HG02588 (cell line): Measurements from ENCODE around the gene TNS3.
A peak's percentile ranks its signal among the peaks of the same experiment; 100 is the strongest.

ENCODE experiments used
- ATAC-seq: cut with Tn5 transposase; IDR thresholded peaks from one replicate; pipeline ENCODE4 v1.9.1; 2021; ENCODE audit warnings: mild to moderate bottlenecking, moderate library complexity; ENCODE audit not compliant: unreplicated experiment

The TNS3 gene

DNA sequence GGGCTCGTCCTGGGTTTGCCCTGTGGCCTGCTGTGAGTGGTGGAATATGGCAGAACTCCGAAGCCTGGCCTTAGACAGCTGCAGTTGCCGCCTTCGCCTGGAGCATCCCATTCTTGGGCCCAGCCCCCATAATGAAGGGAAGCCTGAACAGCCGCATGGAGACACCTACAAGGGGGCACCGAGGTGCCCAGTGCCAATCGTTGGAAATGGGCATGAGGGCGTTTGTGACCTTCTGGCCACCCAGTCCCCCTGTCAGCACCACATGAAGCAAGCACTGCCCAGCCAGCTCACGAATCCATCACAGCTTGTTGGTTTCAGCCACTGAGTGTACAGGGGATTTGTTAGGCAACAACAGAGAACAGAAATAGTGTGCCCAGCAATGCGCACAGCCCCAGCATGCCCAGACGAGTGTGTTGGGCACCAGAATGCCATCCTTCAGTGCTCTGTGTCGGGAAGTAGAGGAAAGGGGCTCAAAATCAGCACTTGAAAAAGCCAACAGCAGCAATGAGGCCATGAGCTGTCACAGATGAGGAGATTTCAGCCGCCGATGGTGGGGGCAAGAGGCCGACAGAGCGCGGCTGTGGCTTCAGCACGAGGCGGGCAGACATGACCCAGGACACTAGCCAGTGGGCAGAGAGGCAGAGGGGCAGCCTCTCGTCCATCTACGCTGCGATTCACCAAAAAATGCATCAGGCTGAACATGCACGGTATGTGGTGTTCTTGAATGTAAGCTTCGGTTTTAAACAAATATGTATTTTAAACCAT is 91.2 kb downstream of the TNS3 start:
- no peak for ATAC-seq

DNA sequence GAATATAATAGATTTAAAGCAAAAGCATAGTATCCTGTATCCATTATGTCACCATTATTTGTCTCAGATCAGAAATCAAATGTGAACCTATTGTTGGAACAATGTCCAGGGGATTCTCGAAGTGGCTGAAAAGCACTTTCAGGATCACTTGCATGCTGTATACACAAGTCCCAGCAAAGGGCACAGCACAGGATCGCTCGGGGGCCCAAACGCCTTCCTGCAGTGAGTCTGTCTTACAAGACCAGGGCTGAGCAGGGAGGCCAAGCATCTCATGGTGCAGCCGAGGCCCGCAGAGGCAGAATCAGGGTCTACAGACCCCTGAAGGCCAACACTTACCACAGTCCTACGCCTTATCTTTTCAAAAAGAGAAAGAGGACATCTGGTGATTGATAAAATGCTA is 92.3 kb downstream of the TNS3 start:
- ATAC-seq, result no peak

DNA sequence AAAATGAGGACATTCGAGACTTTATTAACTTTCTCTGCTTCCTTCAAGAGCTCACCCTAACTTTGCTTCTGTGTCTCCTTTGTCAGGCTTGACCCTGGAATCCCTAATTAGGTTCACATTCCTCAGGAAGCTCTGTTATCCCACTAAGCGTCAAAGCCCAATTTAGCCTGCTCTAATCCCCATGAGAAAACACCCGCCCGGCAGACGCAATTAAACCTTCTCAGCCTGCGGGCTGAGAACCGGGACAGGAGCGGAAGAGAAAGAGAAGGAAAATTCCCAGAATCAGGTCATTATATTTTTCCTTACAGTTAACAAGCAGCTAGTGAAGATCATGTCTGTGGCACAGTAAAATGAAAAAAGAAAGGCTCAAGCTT is 93.0 kb downstream of the TNS3 start:
- no peak for ATAC-seq

- ATAC-seq, result no peak
These were observed 93.5 kb downstream of the TNS3 start for GRCh38 chr7:47488201-47488968.

DNA sequence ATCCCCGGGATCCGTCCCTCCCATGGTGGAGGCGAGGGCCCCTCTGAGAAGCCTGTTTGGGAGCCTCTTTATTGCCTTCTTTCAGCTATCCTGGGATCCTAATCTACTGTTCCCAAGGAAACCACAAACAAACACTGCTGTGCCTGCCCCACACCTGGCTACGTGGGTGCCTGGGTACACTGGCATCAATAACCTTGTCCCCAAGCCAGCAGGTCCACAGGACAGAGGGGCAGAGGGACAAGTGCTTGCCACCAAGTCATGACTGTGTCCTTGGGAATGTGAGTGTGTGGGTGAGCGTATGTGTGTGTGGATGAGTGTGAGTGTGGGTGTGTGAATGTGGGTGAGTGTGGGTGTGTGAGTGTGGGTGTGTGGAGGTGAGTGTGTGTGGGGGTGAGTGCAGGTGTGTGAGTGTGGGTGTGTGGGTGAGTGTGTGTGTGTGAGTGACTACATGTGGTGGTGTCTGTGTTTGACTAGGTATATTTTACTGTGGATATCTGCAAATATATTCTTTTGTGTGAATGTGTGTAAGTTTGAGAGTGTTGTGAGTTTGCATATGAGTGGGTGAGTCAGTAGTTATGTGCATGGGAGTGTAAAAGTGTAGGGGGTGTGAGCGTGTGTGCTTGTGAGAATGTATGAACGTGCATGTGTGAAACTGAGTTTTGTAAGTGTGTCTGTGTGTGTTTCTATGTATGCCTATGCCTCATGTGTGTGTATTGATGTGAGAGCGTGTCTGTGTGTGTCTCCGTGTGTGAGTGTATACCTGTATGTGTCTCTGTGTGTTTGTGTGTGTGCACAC is 96.1 kb downstream of the TNS3 start:
- ATAC-seq, result no peak

DNA sequence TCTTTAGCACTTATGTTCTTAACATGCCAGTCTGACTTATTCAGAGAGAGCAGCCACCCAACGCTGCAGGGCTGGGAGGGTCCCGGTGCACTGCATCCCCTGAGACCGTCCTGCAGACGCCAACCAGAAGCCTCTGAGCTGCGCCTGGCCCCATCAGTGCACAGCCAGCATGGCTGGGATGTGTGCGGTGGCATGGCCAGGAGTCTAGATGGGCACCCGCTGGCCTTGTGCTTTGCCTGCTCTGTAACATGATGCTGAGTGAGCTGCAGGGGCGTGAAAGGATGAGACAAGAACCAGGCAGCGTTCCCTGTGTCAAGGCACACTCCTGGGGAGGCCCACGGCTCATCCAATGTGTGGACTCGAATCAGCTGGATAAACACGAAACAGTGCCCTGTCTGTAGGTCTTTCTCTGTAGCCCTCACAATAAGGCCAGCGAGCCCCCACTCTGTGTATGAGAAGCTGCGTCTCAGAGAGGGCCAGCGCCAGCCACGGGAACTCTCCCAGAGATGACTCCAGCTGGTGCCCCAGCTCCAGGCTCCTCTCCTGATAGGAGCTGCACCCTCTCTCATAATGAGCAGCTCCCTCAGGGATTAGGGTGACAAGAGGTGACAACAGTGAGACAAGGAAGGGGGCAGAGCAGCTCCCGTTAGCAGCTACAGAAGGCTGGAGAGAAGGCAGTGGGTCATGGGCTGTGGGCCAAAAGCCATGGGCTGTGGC is 96.8 kb downstream of the TNS3 start:
- ATAC-seq, result no peak

GRCh38 chr7:47484457-47484856 is 97.5 kb downstream of the TNS3 start:
- no peak for ATAC-seq

DNA sequence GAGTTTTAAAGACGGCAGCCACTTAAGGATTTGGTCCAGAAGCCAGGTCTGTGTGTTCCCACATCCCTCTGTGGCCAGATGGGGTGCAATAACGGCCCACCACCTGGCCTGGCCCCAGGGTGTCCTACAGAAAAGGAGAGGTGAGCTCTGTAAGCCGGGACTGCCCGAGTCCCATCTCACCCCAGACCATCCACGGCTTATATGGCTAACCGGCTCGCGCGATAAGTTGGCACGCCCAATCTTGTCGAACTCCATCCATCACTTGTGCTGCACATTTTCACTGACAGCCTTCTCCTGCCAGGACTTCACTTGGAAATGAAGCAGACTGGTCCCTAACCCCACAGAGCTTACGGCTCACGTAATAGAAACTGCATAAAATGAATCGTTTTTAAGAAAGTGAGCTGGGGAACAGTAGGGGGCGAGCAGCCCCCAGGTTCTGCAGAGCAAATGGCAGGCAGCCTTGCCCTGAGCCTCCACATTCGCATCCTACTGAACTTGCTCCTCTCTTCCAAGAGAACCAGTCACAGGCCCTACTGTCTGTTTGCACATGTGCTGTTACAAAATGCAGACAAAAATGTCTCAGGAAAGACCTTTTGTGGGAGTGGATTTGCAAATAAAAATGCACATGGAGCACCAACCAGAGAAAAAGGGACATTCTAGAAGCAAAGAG is 98.2 kb downstream of the TNS3 start:
- no peak for ATAC-seq

DNA sequence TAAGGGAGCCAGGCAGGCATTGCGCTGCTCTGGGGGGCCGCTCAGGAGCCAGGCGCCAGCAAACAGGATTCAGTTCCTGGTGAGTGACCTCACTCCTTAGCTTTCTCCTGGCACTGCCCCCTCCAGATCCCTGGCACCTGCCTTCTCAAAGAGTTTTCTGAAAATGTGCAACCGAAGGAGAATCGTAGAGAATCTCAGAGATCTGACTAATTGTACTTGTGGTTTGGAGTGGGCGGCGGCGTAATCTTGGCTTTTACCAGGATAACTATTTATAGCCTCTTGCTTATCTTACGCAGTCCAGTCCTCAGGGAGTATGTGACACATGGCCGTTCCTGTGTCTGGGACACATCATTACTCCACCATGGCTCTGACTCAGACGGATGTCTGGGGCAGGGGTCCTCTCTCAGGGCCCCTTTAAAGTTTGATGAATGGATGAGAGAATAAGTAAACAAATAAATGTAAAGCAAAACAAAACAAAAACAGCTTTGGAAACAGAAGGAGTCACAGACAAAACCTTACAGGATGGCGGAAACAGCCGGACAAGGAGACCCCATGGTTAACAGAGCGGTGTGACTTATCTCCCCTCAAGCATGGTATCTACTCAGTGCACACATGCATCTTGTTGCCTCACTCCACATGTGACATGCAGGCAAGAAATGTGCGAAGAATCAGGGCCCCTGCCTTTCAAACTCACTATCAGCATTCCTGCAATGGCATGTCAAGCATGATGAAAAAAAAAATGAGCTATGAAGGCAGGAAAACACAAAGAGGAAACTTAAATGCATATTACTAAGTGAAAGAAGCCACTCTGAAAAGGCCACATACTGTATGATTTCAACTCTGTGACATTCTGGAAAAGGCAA is 99.7 kb downstream of the TNS3 start:
- peak; percentile 43 for ATAC-seq

- ATAC-seq, result no peak
These were observed 100.3 kb downstream of the TNS3 start for GRCh38 chr7:47481541-47482012.

DNA sequence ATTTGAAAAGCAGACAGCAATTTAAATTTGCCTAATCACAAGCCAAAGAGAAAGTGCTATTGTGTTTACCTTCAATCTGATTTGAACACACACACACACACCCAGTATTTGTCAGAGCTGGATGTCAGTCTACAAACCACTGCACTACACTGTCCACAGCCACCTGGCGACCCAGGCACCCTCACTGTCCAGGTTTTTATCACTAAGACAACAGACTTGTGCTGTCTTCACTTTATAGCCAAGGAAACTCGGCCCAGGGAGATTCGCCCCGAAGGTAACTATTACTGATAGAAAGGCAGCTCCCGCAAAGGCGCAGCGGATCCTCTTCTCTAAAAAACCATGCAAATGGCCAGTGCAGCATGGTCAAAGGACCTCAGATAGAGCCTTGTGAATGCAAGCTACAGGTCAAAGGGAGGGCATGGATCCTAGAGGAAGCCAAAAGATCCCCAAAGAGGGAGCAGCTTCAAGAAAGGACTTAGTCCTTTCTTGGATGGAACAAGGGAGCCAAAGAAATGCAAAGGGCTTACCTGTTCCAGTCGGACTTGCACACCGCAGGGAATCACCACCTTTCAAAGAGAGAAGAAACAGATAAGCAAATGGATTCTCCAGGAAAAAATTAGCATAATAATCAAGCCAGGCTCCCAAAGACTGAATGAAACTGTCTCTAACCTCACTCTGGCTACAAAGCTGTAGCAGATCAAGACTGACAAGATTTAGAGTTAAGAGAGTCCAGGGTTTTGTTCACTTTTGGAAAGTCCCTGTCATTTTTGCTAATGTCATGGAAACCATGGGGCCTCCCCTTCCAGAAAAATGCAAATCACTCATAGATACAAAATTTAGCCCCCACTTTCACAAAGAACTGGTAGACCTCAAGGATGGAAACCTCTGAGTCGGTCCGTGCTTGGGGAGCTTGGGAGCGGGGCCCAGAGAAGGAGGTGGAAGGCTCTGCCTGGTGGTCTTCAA is 101.1 kb downstream of the TNS3 start:
- ATAC-seq, result peak; percentile 57

- ATAC-seq, result no peak
These were observed 101.9 kb downstream of the TNS3 start for GRCh38 chr7:47479821-47480575.

GRCh38 chr7:47478926-47479711 is 102.8 kb downstream of the TNS3 start:
- no peak for ATAC-seq

DNA sequence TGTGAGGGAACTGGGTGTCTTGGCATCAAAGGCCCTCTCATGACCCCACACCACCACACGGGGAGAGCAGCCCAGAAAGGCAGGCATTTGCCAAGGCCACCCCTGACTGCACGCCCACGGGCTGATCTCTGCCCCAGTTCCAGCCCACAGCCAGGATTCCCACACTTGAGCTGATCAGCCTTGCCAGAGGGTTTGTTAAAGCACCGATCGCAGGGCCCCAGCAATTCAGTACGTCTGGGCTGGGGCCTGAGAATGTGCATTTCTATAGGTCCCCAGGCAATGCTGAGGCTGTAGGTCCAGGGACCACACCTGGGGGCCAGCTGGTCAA is 103.9 kb downstream of the TNS3 start:
- ATAC-seq, result no peak

- ATAC-seq, result no peak
These were observed 104.5 kb downstream of the TNS3 start for GRCh38 chr7:47477191-47478016.

DNA sequence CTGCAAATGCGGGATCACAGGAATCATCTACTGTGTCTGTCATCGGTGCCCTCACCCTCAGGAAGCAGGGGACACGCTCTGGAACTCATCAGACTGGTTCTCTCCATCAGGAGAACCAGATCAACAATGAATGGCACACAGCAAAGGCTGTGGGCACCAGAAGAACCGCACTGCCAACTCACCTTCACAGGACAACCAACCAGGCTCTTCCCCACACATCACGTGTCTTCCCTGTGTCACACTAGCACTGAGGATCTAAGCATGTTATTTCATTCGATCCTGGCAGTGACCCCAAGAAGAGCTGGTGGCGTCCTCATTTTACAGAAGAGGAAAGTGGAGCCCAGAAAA is 106.1 kb downstream of the TNS3 start:
- no peak for ATAC-seq
